ENCODE data around the gene ANKRD9. TPM values are rescaled to one million over a fixed set of nuclear protein-coding genes. Genes with fewer than 3 reads are reported as not detected.

The ANKRD9 gene
- total and polyA plus RNA-seq, 2 of the 13 experiments (the other 11 are each of a cell fraction or from before 2014, with no cell fraction given), result 10.0 to 15.0 TPM

GRCh38 chr14:102509746-102510615 is at the start of gene ANKRD9 (continued):
- TF ChIP-seq ZBTB25 (CRISPR knock-in tag; IDR thresholded peaks at IDR 0.05), result 0 out of 2 replicates have a peak, but pooled peaks have one; percentile 42
- TF ChIP-seq ZFY (CRISPR knock-in tag; IDR thresholded peaks at IDR 0.05), result no peak; the same call in 1 of the 2 replicates
- peak; percentile 61; the same call in 1 of the 2 replicates for TF ChIP-seq ZNF225 (CRISPR knock-in tag; IDR thresholded peaks at IDR 0.05)
- TF ChIP-seq, protein P1, sequence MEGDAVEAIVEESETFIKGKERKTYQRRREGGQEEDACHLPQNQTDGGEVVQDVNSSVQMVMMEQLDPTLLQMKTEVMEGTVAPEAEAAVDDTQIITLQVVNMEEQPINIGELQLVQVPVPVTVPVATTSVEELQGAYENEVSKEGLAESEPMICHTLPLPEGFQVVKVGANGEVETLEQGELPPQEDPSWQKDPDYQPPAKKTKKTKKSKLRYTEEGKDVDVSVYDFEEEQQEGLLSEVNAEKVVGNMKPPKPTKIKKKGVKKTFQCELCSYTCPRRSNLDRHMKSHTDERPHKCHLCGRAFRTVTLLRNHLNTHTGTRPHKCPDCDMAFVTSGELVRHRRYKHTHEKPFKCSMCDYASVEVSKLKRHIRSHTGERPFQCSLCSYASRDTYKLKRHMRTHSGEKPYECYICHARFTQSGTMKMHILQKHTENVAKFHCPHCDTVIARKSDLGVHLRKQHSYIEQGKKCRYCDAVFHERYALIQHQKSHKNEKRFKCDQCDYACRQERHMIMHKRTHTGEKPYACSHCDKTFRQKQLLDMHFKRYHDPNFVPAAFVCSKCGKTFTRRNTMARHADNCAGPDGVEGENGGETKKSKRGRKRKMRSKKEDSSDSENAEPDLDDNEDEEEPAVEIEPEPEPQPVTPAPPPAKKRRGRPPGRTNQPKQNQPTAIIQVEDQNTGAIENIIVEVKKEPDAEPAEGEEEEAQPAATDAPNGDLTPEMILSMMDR (CRISPR knock-in tag; IDR thresholded peaks at IDR 0.05), result peak; percentile 38
- no peak for TF ChIP-seq ZSCAN29 (CRISPR knock-in tag; conservative IDR thresholded peaks at IDR 0.05)
- peak; percentile 77 for TF ChIP-seq HES4 (CRISPR knock-in tag; IDR thresholded peaks at IDR 0.05; ENCODE audit: borderline replicate concordance)
- TF ChIP-seq STAT5B (CRISPR knock-in tag; IDR thresholded peaks at IDR 0.05), result no peak
- TF ChIP-seq SCMH1 (CRISPR knock-in tag; IDR thresholded peaks at IDR 0.05; ENCODE audit: borderline replicate concordance), result no peak
- TF ChIP-seq ZFYVE20 (CRISPR knock-in tag; IDR thresholded peaks at IDR 0.05; ENCODE audit: borderline replicate concordance, low read depth), result no peak
- TF ChIP-seq U2AF1 (optimal IDR thresholded peaks at IDR 0.05; ENCODE audit: low read depth, low read length), result no peak
- 0 out of 2 replicates have a peak, but pooled peaks have one; percentile 21 for TF ChIP-seq HIC2 (CRISPR knock-in tag; IDR thresholded peaks at IDR 0.05; ENCODE audit: low read depth)
- peak; percentile 43; the same call in 1 of the 2 replicates for TF ChIP-seq SALL1 (CRISPR knock-in tag; IDR thresholded peaks at IDR 0.05)
- 0 out of 2 replicates have a peak, but pooled peaks have one; percentile 12 for TF ChIP-seq HDAC2 (CRISPR knock-in tag; IDR thresholded peaks at IDR 0.05)
- TF ChIP-seq ZNF136 (CRISPR knock-in tag; IDR thresholded peaks at IDR 0.05; ENCODE audit: low read depth), result no peak
- TF ChIP-seq ZKSCAN5 (CRISPR knock-in tag; IDR thresholded peaks at IDR 0.05), result no peak
- TF ChIP-seq CBX1 (IDR thresholded peaks at IDR 0.05; ENCODE audit: low read depth), result no peak
- TF ChIP-seq SNAPC2 (CRISPR knock-in tag; IDR thresholded peaks at IDR 0.05), result no peak
- no peak for TF ChIP-seq EP300 (IDR thresholded peaks at IDR 0.05; ENCODE audit: low read depth in 2 of 2, low read length in 2 of 2)
- TF ChIP-seq EP300 (CRISPR knock-in tag; IDR thresholded peaks at IDR 0.05; ENCODE audit: borderline replicate concordance), result no peak
- no peak for TF ChIP-seq ZZZ3 (CRISPR knock-in tag; IDR thresholded peaks at IDR 0.05; ENCODE audit: borderline replicate concordance)
- no peak for TF ChIP-seq ZNF720 (CRISPR knock-in tag; IDR thresholded peaks at IDR 0.05)
- TF ChIP-seq, protein P2, sequence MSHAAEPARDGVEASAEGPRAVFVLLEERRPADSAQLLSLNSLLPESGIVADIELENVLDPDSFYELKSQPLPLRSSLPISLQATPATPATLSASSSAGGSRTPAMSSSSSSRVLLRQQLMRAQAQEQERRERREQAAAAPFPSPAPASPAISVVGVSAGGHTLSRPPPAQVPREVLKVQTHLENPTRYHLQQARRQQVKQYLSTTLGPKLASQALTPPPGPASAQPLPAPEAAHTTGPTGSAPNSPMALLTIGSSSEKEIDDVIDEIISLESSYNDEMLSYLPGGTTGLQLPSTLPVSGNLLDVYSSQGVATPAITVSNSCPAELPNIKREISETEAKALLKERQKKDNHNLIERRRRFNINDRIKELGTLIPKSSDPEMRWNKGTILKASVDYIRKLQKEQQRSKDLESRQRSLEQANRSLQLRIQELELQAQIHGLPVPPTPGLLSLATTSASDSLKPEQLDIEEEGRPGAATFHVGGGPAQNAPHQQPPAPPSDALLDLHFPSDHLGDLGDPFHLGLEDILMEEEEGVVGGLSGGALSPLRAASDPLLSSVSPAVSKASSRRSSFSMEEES (CRISPR knock-in tag; IDR thresholded peaks at IDR 0.05), result no peak
- TF ChIP-seq SAP130 (CRISPR knock-in tag; IDR thresholded peaks at IDR 0.05; ENCODE audit: low read depth), result peak; percentile 70
- peak; percentile 29 for TF ChIP-seq XRCC5 (optimal IDR thresholded peaks at IDR 0.05; ENCODE audit: low read length)
